ENCODE measurements around the gene MAPK7. TPM values are rescaled to one million over a fixed set of nuclear protein-coding genes. Genes with fewer than 3 reads are reported as not detected.

The MAPK7 gene
- total and polyA plus RNA-seq, 10 of the 15 experiments (the other 5 are each of a cell fraction or from before 2014, with no cell fraction given): 0.37 to 13.5 (median 5.6) TPM

- RAD21 ChIA-PET (ENCODE audit: unreplicated experiment): no interaction called here
- Histone ChIP-seq H3K79me2 (ENCODE audit: control insufficient read depth, insufficient read depth, low read length) (no peaks in the 10 kb centered on the region), H3K4me3 (no peak overlapping the region), H3K9me3 (replicated peaks; ENCODE audit: control insufficient read depth, insufficient read depth, low read length) (no peaks in the 10 kb centered on the region), H4K20me1 (ENCODE audit: control insufficient read depth, insufficient read depth) (0 out of 2 replicates have a peak, but pooled peaks cover 3% of the 10 kb centered on the region), H2AFZ (ENCODE audit: control insufficient read depth, low read depth, low read length) (no peak overlapping the region), H3K27me3 (replicated peaks in 1 of 2; ENCODE audit: control insufficient read depth in 2 of 2, insufficient read depth in 2 of 2, low read length in 1 of 2) (no peaks in the 10 kb centered on the region), H3K4me2 (ENCODE audit: control insufficient read depth, insufficient read depth) (peak overlapping the region; percentile 63), H3K27ac (ENCODE audit: control insufficient read depth, insufficient read depth) (no peak overlapping the region), H3K4me1 (ENCODE audit: control insufficient read depth, insufficient read depth, low read length) (peaks cover 26% of the 10 kb centered on the region), H3K36me3 (ENCODE audit: control insufficient read depth in 2 of 2, insufficient read depth in 2 of 2, low read length in 1 of 2) (no peaks in the 10 kb centered on the region), H3K9ac (ENCODE audit: control insufficient read depth, insufficient read depth, low read length) (no peak overlapping the region)
- 0% methylated on average over 7 of the region's 7 CpGs for WGBS (ENCODE audit: insufficient coverage, insufficient replicate concordance, low lambda C conversion rate, missing lambda C conversion rate)
- SMC1A ChIA-PET (ENCODE audit: uncharacterized antibody, unreplicated experiment): interaction anchor here (0.7 kb wide), 2 partner anchors 9 to 77 kb away, joined by 3 to 4 read pairs; no protein-coding TSS in a partner anchor
- intact Hi-C loops (cut with micrococcal nuclease; ENCODE audit: unreplicated experiment) (no loop called here), in situ Hi-C loops (cut with MboI) (no loop called here)
- DNase-seq (ENCODE audit: low read depth, low spot score): no peak
- FAIRE-seq: no peak
- POLR2A ChIA-PET: no interaction called here
- peak; percentile 82 for ATAC-seq
- CTCF ChIA-PET: no interaction called here
- no TSS peak for BruUV-seq (replicated peaks)
- TF ChIP-seq PML (IDR thresholded peaks at IDR 0.05; ENCODE audit: low read length): no peak
- TF ChIP-seq IRF3 (IDR thresholded peaks at IDR 0.05): no peak
- no peak for TF ChIP-seq STAT1 (conservative IDR thresholded peaks at IDR 0.05)
- TF ChIP-seq NFXL1 (IDR thresholded peaks at IDR 0.05; ENCODE audit: borderline replicate concordance): no peak
- TF ChIP-seq, protein P1, sequence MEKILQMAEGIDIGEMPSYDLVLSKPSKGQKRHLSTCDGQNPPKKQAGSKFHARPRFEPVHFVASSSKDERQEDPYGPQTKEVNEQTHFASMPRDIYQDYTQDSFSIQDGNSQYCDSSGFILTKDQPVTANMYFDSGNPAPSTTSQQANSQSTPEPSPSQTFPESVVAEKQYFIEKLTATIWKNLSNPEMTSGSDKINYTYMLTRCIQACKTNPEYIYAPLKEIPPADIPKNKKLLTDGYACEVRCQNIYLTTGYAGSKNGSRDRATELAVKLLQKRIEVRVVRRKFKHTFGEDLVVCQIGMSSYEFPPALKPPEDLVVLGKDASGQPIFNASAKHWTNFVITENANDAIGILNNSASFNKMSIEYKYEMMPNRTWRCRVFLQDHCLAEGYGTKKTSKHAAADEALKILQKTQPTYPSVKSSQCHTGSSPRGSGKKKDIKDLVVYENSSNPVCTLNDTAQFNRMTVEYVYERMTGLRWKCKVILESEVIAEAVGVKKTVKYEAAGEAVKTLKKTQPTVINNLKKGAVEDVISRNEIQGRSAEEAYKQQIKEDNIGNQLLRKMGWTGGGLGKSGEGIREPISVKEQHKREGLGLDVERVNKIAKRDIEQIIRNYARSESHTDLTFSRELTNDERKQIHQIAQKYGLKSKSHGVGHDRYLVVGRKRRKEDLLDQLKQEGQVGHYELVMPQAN (conservative IDR thresholded peaks at IDR 0.05): no peak
- 0 out of 2 replicates have a peak, but pooled peaks have one; percentile 22 for TF ChIP-seq CBFB (IDR thresholded peaks at IDR 0.05; ENCODE audit: low read depth)
- TF ChIP-seq JUND (IDR thresholded peaks at IDR 0.05; ENCODE audit: low read depth, low read length): no peak
- TF ChIP-seq MAX (IDR thresholded peaks at IDR 0.05; ENCODE audit: low read depth, low read length): no peak
- TF ChIP-seq POLR2AphosphoS2 (IDR thresholded peaks at IDR 0.05; ENCODE audit: low read depth, low read length): no peak
- TF ChIP-seq RCOR1 (conservative IDR thresholded peaks at IDR 0.05; ENCODE audit: low read depth, low read length): no peak
- no peak for TF ChIP-seq RELA (IDR thresholded peaks at IDR 0.05; ENCODE audit: borderline replicate concordance, partially characterized antibody)
- TF ChIP-seq RAD51 (IDR thresholded peaks at IDR 0.05): no peak
- TF ChIP-seq, protein P2, sequence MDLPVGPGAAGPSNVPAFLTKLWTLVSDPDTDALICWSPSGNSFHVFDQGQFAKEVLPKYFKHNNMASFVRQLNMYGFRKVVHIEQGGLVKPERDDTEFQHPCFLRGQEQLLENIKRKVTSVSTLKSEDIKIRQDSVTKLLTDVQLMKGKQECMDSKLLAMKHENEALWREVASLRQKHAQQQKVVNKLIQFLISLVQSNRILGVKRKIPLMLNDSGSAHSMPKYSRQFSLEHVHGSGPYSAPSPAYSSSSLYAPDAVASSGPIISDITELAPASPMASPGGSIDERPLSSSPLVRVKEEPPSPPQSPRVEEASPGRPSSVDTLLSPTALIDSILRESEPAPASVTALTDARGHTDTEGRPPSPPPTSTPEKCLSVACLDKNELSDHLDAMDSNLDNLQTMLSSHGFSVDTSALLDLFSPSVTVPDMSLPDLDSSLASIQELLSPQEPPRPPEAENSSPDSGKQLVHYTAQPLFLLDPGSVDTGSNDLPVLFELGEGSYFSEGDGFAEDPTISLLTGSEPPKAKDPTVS (IDR thresholded peaks at IDR 0.05; ENCODE audit: low read depth, low read length): no peak
- TF ChIP-seq POU2F2 (IDR thresholded peaks at IDR 0.05; ENCODE audit: borderline replicate concordance, low read depth, low read length): no peak
- no peak for TF ChIP-seq SMAD1 (IDR thresholded peaks at IDR 0.05; ENCODE audit: low read depth, partially characterized antibody)
- TF ChIP-seq STAT3 (IDR thresholded peaks at IDR 0.05; ENCODE audit: low read depth, low read length): no peak
- TF ChIP-seq, protein P3, sequence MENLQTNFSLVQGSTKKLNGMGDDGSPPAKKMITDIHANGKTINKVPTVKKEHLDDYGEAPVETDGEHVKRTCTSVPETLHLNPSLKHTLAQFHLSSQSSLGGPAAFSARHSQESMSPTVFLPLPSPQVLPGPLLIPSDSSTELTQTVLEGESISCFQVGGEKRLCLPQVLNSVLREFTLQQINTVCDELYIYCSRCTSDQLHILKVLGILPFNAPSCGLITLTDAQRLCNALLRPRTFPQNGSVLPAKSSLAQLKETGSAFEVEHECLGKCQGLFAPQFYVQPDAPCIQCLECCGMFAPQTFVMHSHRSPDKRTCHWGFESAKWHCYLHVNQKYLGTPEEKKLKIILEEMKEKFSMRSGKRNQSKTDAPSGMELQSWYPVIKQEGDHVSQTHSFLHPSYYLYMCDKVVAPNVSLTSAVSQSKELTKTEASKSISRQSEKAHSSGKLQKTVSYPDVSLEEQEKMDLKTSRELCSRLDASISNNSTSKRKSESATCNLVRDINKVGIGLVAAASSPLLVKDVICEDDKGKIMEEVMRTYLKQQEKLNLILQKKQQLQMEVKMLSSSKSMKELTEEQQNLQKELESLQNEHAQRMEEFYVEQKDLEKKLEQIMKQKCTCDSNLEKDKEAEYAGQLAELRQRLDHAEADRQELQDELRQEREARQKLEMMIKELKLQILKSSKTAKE (IDR thresholded peaks at IDR 0.05; ENCODE audit: low read depth, poor library complexity, severe bottlenecking): no peak
- no peak for TF ChIP-seq SIN3A (IDR thresholded peaks at IDR 0.05; ENCODE audit: low read depth, low read length)
- TF ChIP-seq NR2C2 (IDR thresholded peaks at IDR 0.05; ENCODE audit: borderline replicate concordance, control insufficient read depth, insufficient read length, low read depth): no peak
Measured at GRCh38 chr17:19370493-19370960, 7.8 kb upstream of the MAPK7 start.
